Ovary (tissue), 3 donors: Measurements from ENCODE around the gene GREB1L.

Experiments used
- CTCF ChIP-seq, 3 donors: fragments of 450-650 bp in 2 of 3; fragments of 200-600 bp in 1 of 3; IDR thresholded peaks; one replicate each; pipeline versions ENCODE4 v1.5.1 to v1.8.0; 2016 to 2022; ENCODE audit warnings: antibody characterized with exemption in 3 of 3, mild to moderate bottlenecking in 1 of 3
- EP300 ChIP-seq: sonication (generic); formaldehyde crosslinking; IDR thresholded peaks from one replicate; pipeline ENCODE4 v1.6.1; 2017; ENCODE audit warnings: antibody characterized with exemption
- POLR2A ChIP-seq: fragments of 450-650 bp; IDR thresholded peaks from one replicate; pipeline ENCODE4 v1.6.1; 2017; ENCODE audit warnings: antibody characterized with exemption, mild to moderate bottlenecking, moderate library complexity
- donor health status: DM: no; HTN: no; CAD: no.

- no peak for TF ChIP-seq CTCF (IDR thresholded peaks at IDR 0.05)
- no peak for TF ChIP-seq POLR2A
- TF ChIP-seq EP300 = no peak
Observed at GRCh38 chr18:21264651-21265050, 22.6 kb downstream of the GREB1L start.
